Measurements from ENCODE around the gene CYP1A2.
"Not testable (repeated sequence)": the region's sequence is repeated elsewhere in the genome, so short reads cannot be mapped to it uniquely, and the experiment has no call there.

Gene CYP1A2

GRCh38 chr15:74748322-74748946 lies at the start of gene CYP1A2:
Gene CYP1A2 (plus strand): TSS chr15:74748845. CDS start chr15:74749739, 894 bp downstream.
- DNase-seq, result no peak

DNA sequence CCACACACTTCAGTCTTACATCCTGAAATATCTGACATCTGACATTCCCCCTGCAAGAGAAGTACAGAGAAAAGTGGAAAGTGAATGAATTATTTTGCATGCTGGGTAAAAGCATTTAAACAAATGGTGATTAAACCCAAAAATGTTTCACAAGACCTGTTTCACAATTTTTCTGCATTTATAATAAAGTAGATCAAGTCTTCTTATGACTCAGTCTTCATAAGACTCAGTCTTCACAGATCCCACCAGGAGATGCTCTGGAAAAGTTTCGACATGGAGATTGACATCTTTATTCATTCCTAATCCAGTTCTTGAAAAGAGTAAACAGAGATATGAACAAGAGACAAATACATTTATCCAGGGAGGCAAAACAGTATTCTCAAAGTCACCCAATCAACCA lies 39.6 kb upstream of the CYP1A2 start:
- DNase-seq, result no peak

DNA sequence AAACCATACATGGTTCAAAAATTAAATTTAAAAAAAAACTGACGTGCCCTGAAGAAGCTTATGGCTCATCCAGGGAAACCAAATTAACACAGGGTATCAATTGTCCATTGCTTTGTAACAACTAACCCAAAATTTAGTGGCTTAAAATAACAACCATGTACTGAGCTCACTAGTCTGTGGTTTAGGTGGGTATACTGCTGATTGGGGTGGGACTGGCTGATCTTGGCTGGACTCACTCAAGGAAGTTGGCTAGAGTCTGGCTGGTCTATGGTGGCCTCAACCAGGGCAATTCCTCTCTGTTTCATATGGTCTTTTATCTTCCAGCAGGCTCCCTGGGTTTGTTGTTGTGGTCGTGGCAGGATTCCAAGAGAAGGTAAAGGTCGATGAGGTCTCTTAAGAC lies 38.8 kb upstream of the CYP1A2 start:
- DNase-seq, result no peak

GRCh38 chr15:74710319-74711094 lies 38.1 kb upstream of the CYP1A2 start:
- no peak for DNase-seq

DNA sequence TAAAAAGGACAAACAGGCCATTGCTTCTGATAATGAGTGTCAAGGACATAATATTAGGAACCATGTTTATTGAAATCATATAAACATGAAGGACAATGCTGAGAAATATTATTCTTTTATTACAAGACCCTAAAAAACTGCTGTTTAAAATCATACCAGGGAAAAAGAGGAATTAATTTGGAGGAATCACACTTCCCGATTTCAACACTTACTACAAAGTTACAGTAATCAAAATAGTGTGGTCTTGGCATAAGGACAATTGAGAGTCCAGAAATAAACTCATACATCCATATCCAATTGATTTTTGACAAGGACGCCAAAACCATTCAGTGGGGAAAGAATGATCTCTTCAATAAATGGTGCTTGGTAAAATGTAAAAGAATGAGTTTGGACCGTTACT lies 36.3 kb upstream of the CYP1A2 start:
- no peak for DNase-seq

- no peak for DNase-seq
These were observed 32.0 kb upstream of the CYP1A2 start for GRCh38 chr15:74716651-74717050.

DNA sequence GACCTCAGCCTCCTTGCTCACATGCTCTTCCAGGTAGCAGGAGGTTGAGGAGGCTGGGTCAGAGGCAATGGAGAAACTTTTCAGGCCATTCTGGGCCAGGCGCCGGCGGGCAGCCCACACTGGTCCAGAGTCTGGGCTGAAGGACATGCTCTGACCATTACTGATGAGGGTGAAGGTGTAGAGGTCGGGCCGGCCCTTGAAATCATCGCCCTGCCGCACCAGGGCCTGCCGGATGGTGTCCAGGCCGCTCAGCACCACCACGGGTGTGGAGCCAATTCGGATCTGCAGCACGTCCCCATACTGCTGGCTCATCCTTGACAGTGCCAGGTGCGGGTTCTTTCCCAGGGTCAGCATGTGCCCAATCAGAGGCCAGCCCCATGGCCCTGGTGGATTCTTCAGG lies 26.1 kb upstream of the CYP1A2 start:
- DNase-seq, result no peak

DNA sequence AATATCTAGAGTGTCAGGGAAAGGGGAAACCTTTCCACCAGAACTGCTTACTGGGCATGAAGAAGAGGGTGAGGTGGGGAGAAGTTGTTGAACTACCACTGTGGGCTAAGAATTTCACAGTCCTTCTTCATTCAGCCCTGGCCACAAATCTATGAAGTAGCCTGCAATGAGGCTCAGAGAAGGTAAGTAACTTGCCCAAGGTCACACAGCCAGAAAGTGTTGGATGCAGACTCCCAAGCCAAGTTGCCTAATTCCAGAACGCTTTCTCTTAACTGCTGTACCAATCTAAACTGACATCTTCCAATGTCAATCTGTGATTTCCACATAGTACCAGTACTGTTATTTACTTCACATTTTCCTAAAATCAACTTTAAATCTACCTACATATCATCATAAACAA lies 25.5 kb upstream of the CYP1A2 start:
- DNase-seq, result no peak

- peak; percentile 49 for DNase-seq
These were observed 24.8 kb upstream of the CYP1A2 start for GRCh38 chr15:74723754-74724334.

GRCh38 chr15:74724570-74725224 lies 23.9 kb upstream of the CYP1A2 start:
- no peak for DNase-seq

DNA sequence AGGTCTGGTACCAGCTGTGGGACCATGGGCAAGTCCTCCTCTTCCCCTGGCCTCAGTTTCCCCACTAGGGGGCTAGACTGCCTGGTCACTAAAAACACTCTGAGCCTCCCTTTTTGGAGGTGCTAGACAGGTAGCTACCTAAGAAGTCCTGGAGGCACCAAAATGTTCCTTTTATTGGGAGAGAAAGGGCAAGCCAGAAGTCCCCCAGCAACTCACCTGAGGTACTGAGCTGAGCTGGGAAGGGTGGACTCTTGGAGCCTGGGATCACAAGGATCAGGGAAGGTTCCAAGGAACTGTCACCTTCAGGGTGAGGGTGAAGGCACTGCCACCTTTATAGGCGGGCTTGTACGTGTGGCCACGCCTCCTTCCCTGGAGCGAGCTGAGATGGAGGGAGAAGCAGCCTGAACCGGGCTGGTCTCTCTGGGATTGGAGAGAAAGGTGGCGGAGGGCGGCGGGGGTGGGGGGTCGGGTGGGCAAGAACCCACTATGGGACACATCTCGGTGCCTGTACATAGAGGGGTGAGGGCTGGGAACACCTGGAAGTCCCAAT lies 23.3 kb upstream of the CYP1A2 start, which contains the start of gene CYP1A1:
TSS of gene CYP1A1 (minus strand) at position 304 of the 550 bp plus-strand sequence. CDS start 2,431 bp downstream, outside the sequence.
- DNase-seq, result peak; percentile 1

DNA sequence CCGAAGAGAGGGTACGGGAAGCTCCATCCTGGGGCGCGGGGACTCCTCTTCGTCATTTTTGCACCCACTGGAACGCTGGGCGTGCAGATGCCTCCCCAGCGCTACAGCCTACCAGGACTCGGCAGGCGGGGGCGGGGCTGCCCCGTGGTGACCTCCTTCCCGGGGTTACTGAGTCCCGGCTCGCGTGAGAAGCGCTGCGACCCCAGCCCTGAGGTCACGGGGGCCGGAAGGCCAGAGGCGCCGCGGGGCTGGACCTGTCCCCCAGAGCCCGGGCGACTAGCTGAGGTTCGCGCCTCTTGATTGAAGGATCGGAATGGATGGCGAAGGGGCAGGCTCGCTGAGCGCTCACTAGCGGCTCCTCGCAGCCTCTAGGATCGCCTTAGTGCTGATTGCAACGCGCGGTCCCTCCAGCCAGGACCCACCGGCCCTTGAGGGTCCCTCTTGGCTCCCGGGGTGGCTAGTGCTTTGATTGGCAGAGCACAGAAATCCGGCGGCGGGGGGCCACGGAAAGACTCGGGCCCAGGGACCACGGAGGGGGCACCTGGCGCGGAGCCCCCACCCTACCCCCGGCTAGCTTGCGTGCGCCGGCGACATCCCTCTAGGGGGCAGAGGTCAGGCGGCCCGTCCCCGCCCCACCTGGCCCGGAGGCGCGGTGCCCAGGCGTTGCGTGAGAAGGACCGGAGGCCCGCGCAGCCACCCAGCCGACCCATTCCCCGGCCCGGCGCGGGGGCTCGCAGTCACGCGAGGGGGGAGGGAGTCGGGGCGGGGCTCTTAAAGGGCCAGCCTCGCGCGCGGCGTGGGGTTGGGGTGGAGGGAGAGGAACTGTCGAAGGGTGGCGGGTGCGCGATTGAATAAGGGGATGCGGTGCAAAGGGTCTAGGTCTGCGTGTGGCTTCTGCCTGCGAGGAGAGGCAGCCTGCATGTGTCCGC lies 22.5 kb upstream of the CYP1A2 start:
- DNase-seq, result peak; percentile 19

- no peak for DNase-seq
These were observed 21.9 kb upstream of the CYP1A2 start for GRCh38 chr15:74726774-74727164.

- DNase-seq, result no peak
These were observed 20.9 kb upstream of the CYP1A2 start for GRCh38 chr15:74727727-74728126.

DNA sequence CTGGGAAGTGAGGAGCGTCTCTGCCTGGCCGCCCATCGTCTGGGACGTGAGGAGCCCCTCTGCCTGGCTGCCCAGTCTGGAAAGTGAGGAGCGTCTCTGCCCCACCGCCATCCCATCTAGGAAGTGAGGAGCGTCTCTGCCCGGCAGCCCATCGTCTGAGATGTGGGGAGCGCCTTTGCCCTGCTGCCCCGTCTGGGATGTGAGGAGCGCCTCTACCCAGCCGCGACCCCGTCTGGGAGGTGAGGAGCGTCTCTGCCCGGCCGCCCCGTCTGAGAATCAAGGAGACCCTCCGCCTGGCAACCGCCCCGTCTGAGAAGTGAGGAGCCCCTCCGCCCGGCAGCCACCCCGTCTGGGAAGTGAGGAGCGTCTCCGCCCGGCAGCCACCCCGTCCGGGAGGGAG lies 19.9 kb upstream of the CYP1A2 start:
- not testable (repeated sequence) for DNase-seq

DNA sequence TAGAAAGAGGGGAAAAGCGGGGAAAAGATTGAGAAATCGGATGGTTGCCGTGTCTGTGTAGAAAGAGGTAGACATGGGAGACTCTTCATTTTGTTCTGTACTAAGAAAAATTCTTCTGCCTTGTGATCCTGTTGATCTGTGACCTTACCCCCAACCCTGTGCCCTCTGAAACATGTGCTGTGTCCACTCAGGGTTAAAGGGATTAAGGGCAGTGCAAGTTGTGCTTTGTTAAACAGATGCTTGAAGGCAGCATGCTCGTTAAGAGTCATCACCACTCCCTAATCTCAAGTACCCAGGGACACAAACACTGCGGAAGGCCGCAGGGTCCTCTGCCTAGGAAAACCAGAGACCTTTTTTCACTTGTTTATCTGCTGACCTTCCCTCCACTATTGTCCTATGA lies 19.3 kb upstream of the CYP1A2 start:
- not testable (repeated sequence) for DNase-seq

- DNase-seq, result no peak
These were observed 17.9 kb upstream of the CYP1A2 start for GRCh38 chr15:74730619-74731316.

GRCh38 chr15:74732846-74733245 lies 15.8 kb upstream of the CYP1A2 start:
- no peak for DNase-seq

DNA sequence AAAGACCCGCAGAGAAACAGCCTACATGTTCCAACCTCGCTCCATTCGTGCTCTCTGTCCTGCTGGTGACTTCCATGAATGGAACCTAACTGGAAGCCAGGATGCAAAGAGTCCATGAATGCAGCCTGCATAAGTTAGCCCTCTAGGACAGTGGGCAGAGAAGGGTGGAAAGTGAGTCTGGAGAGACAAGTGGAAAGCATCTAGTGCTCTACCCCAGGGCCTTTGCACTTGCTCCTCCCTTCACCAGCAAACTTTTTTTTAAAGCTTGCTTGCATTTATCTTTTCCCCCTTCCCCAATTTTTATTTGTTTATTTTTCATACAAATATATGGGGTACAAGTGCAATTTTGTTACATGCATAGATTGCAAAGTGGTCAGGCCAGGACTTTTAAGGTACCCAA lies 15.4 kb upstream of the CYP1A2 start:
- DNase-seq, result no peak

- no peak for DNase-seq
These were observed 13.3 kb upstream of the CYP1A2 start for GRCh38 chr15:74735305-74735704.

DNA sequence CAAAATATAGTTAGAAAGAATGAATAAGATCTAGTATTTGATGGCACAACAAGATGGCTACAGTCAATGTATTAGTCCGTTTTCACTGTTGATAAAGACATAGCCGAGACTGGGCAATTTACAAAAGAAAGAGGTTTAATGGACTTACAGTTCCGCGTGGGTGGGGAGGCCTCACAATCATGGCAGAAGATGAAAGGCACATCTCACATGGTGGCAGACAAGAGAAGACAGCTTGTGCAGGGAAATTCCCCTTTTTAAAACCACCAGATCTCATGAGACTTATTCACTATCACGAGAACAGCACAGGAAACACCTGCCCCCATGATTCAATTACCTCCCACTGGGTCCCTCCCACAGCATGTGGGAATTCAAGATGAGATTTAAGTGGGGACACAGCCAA lies 10.4 kb upstream of the CYP1A2 start:
- not testable (repeated sequence) for DNase-seq

Measured in NCI-H1105 (cell line).